ENCODE measurements around the gene MTCH1.

DNA sequence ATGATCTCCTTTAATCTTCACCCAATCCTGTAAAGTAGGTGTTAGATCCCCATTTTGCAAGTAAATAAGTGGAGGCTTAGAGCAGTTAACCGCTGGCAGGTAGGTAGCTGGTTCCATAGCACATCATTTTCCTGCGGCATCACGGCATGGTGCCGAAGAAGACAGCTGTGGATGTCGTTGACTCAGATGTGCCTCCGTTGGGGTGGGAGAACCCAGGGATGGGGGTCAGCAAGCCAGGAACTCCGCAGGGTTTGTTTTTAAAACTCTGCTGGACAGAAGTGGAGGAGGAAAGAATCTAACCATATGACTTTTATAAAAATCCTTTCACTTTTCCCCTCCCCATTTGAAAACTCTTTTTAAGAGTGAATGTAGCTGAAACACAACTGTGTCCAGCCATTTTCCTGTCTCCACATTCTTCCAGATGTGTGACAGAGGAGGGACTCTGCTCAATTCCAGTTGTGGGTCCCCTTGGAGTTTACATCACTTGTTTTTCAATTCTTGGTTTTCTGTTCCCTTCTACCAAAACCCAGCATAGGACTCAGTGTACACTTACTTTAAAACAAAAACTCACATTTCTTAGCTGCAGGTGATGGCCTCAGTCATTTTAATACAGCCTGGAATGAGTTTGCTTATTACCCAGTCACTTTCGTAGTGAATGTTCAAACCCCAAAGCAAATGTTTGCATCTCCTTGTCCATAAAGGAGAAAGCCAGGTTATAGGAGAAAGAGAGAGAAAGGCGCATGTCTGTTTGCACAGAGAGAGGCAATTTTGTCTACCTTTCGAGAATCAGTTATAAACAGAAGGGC is 59.1 kb downstream of the MTCH1 start:
- TF ChIP-seq TAF1 (IDR thresholded peaks at IDR 0.05; ENCODE audit: low read depth, low read length) (no peak), POLR2AphosphoS5 (IDR thresholded peaks at IDR 0.05; ENCODE audit: low read depth, low read length) (no peak), POU2F2 (IDR thresholded peaks at IDR 0.05; ENCODE audit: low read depth, low read length) (no peak)

Data from GM12891 (cell line).